Right ventricle myocardium inferior (tissue), 1 donor: ENCODE results near the gene GRM8. TPM values are rescaled to one million over a fixed set of nuclear protein-coding genes. Genes with fewer than 3 reads are reported as not detected.

Source experiments
- ATAC-seq: fragments of 200-7000 bp; cut with Tn5 transposase; one replicate; pipeline ENCODE4 v1.9.1; 2020; ENCODE audit warnings: mild to moderate bottlenecking, moderate library complexity
- DNase-seq: peaks from one replicate; pipeline ENCODE4 v3.0.0; 2021; ENCODE audit errors: missing footprints
- intact Hi-C: fragments of 100-400 bp; cut with DNase I; formaldehyde crosslinking; loops from one replicate; pipeline ENCODE4 v1.11.0; 2022
- total RNA-seq: library from RNA; stranded (reverse); fragmentation: NEBNext Ultra II Directional; extraction: Animal tissue kit (Norgen Biotek cat#: 25700); gene quantifications from one replicate; pipeline ENCODE4 v1.2.1, GENCODE V29; 2021
- donor health status: DM: no; HTN: yes; CAD: no; lungs with severe emphysema.

The GRM8 gene
- total RNA-seq, 1 donor from 2014 or later, result 0.22 TPM

DNA sequence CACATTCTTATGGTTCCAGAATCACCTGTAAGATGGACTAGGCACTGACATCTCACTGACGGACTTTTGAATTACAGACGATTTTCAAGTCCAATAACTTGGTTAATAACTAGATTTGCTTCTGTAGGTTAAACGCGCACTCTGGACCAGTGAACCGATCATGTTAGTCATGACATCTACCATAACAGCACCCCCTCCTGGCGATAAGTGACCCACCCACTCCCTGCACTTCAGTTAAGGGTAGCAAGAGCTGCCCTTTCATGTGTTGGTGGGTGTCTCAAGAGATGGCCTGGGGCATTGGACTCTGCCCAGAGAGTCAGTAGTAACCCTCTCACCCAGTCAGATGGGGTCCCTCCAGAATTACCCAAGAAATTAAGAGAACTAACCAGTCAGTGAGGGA lies 12.9 kb downstream of the GRM8 start:
- DNase-seq (no peak), ATAC-seq (no peak)
- intact Hi-C loops, result no loop called here

- ATAC-seq (no peak), DNase-seq (no peak)
- intact Hi-C loops, result no loop called here
Measured at GRCh38 chr7:127233630-127234029, 19.1 kb downstream of the GRM8 start.

- ATAC-seq (no peak), DNase-seq (no peak)
- intact Hi-C loops, result no loop called here
Measured at GRCh38 chr7:127231415-127231814, 21.3 kb downstream of the GRM8 start.

GRCh38 chr7:127230192-127230925 lies 22.4 kb downstream of the GRM8 start:
- DNase-seq (no peak), ATAC-seq (no peak)
- intact Hi-C loops, result no loop called here

DNA sequence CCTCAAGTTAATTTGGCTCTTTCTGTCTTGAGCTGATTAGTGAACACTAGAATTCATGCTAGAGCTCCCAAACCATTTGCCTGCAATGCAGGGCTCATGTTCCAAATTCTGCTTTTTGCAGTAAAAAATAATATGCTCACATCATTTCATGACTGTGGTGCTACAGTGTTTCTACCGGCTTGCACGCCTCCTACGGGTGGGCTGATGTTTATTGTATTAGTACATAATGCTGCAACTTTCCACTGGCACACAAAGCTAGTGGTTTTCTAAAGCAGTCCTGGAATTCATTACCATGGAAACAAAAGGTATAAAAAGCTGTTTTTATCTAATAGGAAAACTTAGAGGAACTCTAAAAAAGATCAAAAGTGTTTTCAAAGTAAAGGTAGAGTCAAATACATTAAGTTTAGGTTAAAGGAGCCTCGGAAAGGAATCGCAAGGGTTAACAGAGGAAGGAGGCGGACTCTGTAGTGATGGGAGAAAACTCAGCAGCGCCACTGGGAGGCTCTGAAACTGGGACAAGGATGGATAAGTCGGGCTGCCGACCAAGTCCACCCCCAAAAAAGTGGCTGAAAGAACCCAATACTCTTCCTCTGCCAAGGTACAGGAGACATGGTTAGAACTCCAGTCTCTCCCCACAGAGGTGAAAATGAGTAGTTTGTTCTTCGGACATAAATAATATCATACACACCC lies 25.9 kb downstream of the GRM8 start:
- intact Hi-C loops, result no loop called here
- DNase-seq (no peak), ATAC-seq (no peak)

DNA sequence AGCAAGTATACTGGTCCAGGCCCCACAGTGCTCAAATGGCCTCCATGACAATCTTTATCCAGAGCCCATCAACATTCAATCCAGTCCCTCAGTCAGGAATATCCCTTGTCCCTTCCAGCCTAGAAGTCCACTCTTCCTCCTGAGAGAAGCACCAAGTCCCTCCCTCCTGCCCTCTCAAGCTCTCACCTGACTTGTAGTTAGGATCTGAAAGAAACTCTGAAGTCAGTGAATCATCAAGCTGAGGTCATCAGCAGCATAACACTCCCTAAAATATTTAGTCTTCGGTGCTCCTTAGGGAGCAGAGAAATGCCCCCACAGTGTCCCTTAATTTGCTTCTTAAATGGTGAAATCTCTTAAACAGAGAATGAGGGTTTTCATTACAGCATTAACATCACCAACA lies 31.0 kb downstream of the GRM8 start:
- intact Hi-C loops, result no loop called here
- DNase-seq, result no peak
- ATAC-seq, result no peak

- no peak for DNase-seq
- intact Hi-C loops, result no loop called here
- ATAC-seq, result no peak
Measured at GRCh38 chr7:127214956-127215718, 37.6 kb downstream of the GRM8 start.

DNA sequence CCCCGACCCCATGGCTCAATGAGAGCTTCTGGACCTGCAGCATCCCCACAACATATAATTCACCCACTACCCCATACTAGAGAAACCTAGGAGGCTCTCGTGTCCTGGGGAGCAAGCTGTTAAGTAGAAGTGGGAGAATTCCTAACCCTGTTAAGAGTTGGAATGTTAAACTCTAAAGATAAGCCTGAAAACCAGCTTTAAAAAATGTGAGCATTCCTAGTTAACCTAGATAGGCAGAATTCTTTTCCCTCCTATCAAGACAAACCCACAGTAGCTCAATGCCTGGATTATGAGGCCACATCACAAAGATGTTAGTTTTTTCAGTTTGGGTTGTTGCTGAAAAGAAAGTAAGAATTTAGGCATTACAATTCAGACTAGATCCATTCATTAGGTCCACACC lies 42.9 kb downstream of the GRM8 start:
- DNase-seq (no peak), ATAC-seq (no peak)
- intact Hi-C loops, result no loop called here

DNA sequence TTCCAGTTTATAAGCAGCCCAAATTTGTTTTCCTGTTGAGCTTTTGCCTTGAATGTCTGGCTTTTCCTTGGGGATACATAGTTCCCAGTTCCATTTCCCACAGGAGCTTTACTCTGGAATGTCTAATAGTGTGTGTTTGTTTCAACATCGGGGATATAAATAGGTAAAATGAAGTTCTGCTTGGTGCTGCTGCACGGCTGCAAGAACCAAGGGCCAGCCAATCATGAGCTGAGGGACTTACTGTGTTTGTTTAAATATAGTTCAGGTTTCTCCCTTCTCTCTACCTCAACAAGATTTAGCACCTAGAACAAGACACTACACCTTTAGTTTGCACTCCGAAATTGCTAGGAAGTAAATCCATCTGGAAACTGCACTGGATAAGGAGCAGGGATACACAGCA lies 43.9 kb downstream of the GRM8 start:
- intact Hi-C loops, result no loop called here
- ATAC-seq (no peak), DNase-seq (no peak)

GRCh38 chr7:127208351-127208750 lies 44.4 kb downstream of the GRM8 start:
- DNase-seq, result no peak
- intact Hi-C loops, result no loop called here
- no peak for ATAC-seq

DNA sequence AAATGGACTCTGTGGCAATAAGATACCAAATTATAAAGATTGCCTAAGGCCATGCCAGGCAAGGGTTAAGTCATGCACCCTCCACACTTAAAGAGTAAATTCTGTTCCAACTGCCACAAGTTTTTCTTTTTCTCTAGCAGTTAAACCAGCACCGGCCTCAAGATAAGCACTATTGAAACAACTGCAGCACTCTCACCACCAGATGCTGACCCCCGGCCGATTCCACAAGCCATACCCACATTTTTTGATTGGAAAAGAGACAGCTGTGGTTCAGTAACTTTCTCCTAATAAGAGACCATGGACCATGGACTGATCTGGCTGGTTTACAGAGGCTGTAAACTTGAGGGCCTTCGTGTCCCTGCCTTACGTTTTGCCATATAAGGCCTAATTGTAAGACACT lies 44.9 kb downstream of the GRM8 start:
- intact Hi-C loops, result no loop called here

GRCh38 chr7:127207230-127207629 lies 45.5 kb downstream of the GRM8 start:
- intact Hi-C loops, result no loop called here
- ATAC-seq (no peak), DNase-seq (no peak)

More for the DNA sequence above, 44.9 kb downstream of the GRM8 start:
- ATAC-seq, result no peak
- DNase-seq, result no peak

GRCh38 chr7:127194571-127194970 lies 58.2 kb downstream of the GRM8 start:
- DNase-seq (no peak), ATAC-seq (no peak)

DNA sequence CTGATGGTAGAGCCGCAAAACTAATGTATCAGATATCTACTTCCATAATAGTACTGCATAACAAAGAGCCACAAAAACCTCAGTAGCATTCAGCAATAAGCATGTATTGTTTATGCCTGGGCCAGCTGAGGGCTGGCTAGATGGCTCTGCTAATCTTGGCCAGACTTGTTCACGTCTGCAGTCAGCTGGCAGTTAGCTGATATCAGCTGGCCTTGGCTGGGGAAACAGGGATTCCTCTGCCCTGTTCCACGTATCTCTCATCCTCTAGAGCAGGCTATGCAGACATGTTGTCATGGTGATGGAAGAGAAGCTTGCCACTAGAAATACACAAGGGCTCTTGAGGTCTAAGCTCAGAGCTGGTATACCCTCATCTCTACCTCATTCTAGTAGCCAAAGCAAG lies 62.9 kb downstream of the GRM8 start:
- no peak for DNase-seq
- ATAC-seq, result peak; percentile 59
- intact Hi-C loops, result no loop called here

More at GRCh38 chr7:127194571-127194970, 58.2 kb downstream of the GRM8 start:
- intact Hi-C loops, result no loop called here

DNA sequence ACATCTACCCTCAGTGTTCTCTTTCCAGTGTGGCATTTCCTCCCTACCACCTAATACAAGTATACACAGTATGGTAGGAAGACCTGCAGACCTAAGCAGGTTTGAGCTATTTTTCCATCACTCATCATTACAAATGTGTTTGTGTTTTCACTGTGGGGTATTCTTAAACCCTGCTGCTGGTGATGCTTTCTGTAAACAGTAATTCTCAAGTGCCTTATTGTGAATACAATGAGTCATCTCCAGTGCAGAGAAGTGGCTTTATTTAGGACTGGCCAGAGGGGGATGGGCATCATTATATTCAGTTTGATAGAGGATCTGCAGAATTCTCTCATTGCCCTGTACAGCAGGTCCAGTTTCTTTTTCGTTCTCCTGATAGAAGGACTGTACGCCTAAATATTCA lies 63.7 kb downstream of the GRM8 start:
- DNase-seq (no peak), ATAC-seq (no peak)
- intact Hi-C loops, result no loop called here

- intact Hi-C loops, result no loop called here
- DNase-seq, result no peak
- ATAC-seq, result no peak
Measured at GRCh38 chr7:127187740-127188139, 65.0 kb downstream of the GRM8 start.

GRCh38 chr7:127186686-127187085 lies 66.1 kb downstream of the GRM8 start:
- ATAC-seq (no peak), DNase-seq (no peak)
- intact Hi-C loops, result no loop called here

GRCh38 chr7:127177156-127177555 lies 75.6 kb downstream of the GRM8 start:
- intact Hi-C loops, result no loop called here
- ATAC-seq (no peak), DNase-seq (no peak)

- intact Hi-C loops, result no loop called here
- DNase-seq (no peak), ATAC-seq (no peak)
Measured at GRCh38 chr7:127162366-127162765, 90.4 kb downstream of the GRM8 start.

GRCh38 chr7:127158659-127159058 lies 94.1 kb downstream of the GRM8 start:
- no peak for ATAC-seq

More at GRCh38 chr7:127158659-127159058, 94.1 kb downstream of the GRM8 start:
- intact Hi-C loops, result no loop called here
- DNase-seq, result no peak
